ENCODE results near the gene HOXC9. TPM values are rescaled to one million over a fixed set of nuclear protein-coding genes. Genes with fewer than 3 reads are reported as not detected.

HOXC9 gene
- total RNA-seq, 1 experiment from 2014 or later: 12.6 TPM

GRCh38 chr12:53988541-53989226 is 11.3 kb upstream of the HOXC9 start:
- DNase-seq (ENCODE audit: low read depth): no peak

DNA sequence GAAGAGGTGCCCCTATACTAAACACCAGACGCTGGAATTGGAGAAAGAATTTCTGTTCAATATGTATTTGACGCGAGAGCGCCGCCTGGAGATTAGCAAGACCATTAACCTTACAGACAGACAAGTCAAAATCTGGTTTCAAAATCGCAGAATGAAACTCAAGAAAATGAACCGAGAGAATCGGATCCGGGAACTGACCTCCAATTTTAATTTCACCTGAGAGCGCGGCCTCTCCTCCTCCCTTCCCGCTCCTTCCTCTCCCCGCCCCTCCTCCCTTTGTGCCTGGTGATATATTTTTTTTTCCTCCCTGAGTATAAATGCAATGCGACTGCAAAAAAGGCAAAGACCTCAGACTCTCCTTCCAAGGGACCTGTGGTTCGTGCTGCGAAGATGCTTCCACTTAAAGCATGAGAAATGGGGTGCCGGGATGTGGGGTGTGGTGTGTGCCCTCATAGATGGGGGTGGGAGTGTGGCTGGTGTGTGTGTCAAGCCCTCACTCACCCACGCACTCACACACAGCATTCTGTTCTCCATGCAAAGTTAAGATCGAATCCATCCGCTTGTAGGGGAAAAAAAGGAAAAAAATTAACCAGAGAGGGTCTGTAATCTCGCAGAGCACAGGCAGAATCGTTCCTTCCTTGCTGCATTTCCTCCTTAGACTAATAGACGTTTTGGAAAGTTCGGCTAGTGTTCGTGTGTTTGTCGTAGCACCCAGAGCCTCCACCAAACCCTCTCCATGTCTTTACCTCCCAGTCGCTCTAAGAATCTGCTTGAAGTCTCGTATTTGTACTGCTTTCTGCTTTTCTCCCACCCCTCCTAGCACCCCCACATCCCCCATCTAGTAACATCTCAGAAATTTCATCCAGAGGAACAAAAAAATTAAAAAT is 10.5 kb upstream of the HOXC9 start:
- DNase-seq (ENCODE audit: low read depth): peak; percentile 77

GRCh38 chr12:53990311-53991076 is 9.5 kb upstream of the HOXC9 start:
- no peak for DNase-seq (ENCODE audit: low read depth)

- peak; percentile 87 for DNase-seq (ENCODE audit: low read depth)
These were observed 8.9 kb upstream of the HOXC9 start for GRCh38 chr12:53991077-53991460.

DNA sequence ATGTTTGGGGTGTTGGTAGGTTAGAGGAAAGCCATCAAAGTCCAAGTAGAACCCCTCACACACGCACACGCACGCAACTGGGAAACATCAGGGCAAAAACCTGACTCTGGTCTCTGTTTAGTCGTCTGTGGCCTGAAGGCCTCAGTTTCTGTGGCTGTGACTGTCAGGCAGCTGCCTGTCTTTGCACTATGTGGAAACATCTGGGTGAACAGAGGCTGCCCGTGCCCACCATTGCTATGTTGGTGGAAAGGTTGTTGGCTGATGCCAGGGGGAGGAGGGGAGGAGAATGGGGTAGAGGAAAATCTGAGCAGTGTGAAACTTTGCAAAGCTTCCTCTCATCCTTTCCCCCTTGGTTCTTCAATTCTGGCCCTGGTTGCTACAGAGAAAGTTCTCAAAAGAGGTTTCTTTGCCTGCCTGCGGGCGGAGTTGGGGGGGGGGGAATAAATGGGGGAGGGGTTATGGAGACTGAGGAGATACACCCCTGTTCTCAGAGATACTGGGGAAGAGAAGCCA is 7.5 kb upstream of the HOXC9 start:
- no peak for DNase-seq (ENCODE audit: low read depth)

DNA sequence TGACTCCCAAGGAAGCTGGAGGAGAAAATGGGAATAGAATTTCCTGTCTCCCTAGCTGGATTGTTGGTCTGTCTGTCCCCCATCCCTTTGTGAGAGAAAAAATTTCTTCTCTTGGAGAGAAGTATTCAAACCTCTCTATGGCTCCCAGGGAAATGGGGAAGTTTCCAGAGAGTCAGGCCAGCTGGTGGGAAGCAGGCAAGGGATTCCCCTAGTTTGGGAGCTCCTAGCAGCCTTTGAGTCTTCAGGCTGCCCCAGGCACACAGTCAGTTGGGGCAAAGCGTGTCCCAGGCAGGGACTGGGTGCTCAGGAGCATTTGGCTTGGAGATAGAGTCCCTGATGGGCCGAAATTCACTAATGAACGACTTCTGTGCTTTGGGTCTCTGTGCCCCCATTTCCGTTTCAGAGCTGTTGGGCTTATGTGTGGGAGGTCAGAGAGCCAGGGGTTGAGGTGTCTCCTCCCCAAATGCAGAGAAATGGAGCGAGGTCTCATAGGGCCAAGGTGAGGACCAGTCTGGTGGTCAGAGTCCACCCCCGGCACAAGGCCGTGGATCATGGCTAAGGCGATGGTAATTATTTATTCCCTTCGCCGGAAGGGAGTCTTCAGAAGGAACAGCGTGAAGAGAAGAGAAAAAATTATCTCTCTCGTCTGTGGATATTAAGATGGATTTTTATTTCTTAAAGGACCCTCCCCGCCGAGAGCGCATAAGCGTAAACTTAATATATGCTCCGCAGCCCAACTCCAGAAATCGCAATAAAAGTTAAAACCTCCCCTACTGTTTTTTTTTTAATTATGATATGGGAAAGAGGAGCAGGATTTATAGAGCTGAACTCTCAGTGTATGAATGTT is 6.6 kb upstream of the HOXC9 start:
- no peak for DNase-seq (ENCODE audit: low read depth)

DNA sequence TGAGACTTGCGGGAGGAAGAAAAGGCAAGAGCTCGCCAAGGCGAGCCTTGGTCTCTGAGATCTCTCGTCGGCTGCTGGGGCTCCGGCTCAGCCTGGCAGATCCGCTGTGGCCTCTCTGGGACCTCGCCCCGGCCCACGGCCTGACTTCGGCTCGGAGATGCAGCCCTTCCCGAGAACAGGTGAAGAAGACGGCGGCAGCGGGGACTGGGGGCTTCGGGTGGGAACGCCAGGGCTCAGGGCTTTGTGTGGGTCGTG is 6.0 kb upstream of the HOXC9 start:
- no peak for DNase-seq (ENCODE audit: low read depth)

DNA sequence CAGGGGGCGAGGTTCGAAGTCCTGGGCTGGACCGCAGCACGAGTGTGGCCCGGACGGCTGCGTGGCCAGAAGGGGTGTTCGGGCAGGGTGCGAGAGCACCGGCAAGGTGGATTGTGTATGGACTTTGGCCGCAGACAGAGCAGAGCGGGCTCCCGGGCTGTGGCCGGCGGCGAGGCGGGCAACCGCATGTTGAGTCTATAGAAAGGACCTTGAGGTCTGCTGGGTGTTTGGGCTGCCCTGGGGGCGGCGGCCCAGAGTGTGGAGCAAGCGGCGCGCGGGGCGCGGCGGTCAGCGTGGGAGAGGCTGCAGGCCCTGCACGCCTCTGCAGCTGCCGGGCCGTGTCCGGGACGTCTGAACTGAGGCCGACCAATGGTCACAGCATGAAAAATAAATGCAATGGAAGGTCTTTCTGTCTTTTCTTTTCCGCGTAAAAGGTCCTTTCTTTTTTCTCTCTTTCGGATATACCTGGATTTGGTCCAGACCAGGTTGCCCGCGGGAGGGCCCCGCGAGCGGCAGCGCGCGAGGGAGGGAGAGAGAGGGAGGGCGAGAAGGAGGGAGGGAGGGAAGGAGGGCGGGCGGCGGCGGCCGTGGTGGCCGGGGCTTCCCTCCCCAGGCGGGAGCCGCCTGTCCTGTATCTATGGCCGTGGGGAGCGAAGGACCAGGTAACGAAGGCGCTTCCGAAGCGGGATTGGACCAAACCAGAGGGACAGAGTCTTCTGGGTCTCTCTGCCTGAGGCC is 5.5 kb upstream of the HOXC9 start:
- peak; percentile 56 for DNase-seq (ENCODE audit: low read depth)

DNA sequence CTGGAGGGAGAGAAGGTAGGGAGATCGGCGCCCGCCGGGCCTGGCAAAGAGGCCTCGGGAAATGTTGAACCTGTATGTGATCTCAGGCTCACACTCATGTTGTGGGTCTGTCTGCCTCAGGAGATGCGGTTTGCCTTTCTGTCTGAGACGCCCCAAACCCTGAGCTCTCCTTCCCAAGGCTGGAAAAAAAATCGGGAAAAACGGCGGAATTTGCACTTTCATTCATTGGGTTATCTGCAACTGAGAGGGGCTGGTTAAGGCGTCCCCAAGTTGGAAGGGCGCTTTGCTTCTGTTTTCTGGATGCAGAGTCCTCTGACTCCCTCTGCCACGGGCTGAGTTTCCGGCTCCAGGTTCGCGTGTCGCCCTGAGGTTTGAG is 5.0 kb upstream of the HOXC9 start:
- DNase-seq (ENCODE audit: low read depth): no peak

DNA sequence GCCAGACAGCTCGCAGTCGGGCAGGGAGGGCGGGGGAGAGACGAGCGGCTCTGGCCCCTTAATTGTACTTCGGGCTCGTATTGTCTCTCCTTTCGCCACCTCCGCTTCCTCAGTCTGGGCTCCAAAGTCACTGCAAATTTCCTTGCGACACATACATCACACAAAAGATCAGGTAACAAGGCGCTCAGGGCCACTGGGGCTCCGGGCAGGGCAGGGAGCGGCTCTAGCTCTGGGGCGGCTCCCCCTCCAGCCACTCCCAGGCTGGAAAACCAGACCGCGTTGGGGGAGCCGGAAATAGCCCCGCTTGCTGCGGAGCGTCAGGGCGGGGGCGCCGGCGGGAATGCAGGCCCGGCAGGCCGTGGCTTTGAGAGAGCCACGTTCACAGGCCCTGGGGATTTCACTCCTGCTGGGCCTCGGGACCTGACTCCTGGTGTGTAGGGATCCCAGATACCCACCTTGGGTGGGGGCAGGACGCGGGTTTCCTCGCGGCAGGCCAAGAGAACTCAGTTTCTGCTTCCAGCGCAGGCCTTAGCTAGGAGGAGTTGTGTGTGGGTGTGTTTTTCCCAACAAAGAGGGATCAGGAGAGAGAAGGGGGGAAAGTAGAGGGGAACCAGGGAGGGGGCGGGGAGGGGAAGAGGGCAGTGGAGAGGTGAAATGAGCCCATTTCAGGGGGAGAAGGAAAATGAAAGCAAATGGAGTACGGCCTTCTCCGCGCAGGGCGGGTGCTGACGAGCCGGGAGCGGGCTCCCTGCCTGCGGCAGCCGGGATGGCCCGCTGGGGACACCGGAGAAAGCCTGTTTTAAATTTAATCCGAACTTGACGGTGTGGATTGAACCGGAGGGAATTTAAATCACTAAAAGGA is 4.4 kb upstream of the HOXC9 start:
- peak; percentile 91 for DNase-seq (ENCODE audit: low read depth)

DNA sequence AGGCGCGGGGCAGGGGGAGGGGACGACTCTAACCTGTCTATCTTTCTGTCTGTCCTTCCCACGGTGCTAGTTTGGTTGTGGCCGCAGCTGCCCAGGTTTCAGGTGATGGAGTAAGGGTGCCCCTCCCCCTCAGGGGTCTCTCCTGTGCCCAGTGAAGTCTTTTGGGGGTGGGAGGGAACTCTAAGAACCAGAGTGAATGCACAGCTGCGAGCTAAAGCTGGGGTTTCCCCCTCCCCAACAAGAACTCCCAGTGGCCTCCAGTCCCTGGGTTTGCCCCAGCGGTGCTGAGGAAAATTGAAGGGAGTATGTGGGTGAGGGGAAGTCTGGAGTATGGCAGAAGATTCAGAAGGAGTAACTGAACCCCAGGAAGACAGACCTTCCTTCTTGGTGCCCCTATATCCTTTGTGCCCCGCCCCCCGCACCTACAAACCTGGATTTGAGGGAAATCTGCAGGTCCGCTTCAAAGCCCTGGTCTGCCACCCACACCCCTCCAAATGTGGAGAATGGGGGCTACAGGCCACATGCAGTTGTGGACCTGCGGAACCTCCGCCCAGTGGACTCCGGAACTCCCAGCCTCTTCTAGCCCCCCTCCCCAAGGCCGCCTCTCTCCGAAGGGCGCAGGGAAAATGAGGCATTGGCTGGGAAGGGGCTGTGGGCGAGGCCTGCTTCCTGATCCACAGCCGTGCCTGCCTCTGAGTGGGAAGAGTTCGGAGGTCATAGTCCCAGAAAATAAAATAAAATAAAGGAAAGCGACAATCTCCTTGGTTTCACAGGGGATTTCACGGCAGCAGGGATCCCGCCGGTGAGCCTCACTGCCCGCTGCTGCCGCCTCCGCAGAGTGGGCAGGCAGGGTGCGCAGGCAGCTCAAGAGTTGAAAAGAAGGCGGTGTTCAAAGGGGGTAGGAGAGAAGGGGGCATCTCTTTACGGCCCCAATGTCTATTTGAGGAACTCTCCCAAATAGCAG is 3.4 kb upstream of the HOXC9 start:
- DNase-seq (ENCODE audit: low read depth): no peak

DNA sequence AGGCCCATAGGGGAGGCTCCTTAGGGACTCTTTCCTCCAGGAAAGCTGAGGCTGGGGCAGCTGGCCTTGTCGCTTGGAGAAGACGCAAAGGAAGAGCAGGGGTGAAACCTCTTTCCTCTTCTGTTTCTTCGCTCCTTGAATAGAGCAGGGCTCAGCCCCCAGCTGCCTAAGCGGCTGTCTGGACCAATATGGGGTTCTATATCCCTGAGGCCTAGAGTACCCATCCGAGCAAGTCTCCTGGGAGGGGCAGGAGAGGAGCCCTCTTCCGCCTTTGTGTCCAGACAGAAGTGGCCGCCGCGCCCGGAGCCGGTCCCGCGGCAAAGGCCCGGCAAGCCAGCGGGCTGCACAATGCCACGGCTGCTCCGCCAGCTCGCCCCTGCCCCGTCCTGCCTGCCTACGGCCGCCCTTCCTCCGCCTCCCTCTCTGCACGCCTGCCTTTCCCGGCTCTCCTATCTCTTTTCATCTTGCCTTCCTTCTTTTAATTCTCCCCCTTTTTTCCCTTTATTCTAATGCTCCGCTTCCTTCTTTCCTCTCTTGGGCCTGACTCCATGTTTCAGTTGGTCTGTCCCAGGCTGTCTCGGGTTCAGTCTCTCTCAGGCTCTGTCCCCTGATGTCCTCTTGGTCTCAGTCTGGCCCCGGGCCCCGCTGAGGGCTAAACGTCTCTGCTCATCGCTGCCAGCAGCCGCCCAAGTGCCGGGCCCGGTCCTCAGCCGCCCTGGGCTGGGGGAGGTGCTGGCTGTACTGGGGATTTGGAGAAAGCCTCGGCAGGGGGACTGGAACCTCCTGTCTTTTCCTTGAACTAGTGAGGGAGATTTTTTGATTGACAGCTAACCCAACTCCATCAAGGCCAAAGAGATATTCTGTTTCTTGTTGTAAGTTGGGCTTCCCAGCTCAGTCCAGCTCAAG is 2.5 kb upstream of the HOXC9 start:
- DNase-seq (ENCODE audit: low read depth): no peak

GRCh38 chr12:53998110-53998899 is 1.7 kb upstream of the HOXC9 start:
- DNase-seq (ENCODE audit: low read depth): no peak

DNA sequence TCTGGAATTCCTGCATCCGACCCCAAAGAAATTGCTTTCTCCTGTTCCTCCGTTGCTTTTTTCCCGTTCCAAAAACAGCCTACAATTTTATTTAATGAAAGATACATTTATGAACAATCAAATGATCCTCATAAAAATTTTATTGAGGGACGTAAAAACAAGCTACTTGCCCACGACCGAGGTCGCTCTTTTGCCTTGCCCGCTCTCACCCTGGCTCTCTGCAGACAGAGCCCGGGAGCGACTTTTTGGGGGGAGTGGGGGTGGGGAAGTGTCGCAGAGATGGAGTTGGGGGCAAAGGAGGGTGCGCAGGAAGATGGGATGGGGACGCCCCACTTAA is 1.1 kb upstream of the HOXC9 start:
- DNase-seq (ENCODE audit: low read depth): no peak

- DNase-seq (ENCODE audit: low read depth): peak; percentile 81
These were observed 324 bp upstream of the HOXC9 start for GRCh38 chr12:53999559-54000115.

DNA sequence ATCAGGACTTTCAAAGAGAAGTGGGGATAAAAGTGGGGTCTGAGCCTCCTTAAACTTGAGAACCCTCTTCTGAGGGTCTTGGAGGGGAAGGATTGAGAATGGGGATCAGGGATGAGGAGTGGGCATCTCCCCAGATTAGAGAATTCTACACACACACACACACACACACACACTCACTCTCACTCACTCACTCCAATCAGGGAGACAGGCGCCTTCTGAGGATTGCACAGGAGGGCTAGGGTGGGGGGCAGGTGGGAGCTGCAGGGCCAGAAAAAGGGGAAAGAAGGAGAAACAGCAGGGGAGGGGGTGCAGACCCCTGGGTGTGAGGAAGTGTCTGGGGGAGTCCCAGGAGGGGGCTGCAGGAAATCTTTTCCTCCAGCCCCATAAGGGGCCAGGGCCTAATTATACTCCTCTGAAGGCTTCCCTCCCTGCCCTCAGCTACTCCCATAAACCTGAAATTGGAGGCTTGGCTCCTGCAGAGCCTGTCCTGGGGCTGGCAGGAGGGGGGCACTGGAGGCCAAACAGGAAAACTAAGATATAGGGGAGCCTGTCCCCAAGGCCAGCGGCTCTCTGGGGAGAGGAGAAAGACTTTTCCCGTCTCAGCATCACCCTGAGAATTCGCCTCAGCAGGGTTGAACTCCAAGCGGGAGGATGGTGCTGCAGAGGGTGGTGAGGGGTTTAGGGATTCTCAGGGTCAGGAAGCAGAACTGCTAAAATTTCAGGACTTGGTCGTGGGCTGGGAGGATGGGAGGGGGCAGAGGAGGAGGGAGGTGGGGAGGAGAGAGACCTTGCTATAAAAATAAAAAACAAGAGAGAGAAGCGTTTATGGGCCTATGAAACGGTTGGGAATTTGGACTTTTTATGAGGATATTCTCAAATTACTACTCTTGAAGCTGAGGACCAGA is 1.6 kb downstream of the HOXC9 start:
- DNase-seq (ENCODE audit: low read depth): no peak
